K562 (cell line): ENCODE results near the gene TANGO6. TPM values are rescaled to one million over a fixed set of nuclear protein-coding genes. Genes with fewer than 3 reads are reported as not detected.

Source experiments
- BCOR ChIP-seq: fragments of 450-650 bp; IDR thresholded peaks from 2 replicates; pipeline ENCODE4 v1.6.1; 2016
- CHCHD3 ChIP-seq: fragments of 250-450 bp; sonication (Bioruptor Pico); IDR thresholded peaks from 2 replicates; pipeline ENCODE4 v2.1.2; 2022; ENCODE audit warnings: mild to moderate bottlenecking
- ESRRA ChIP-seq: fragments of 450-650 bp; IDR thresholded peaks from 2 replicates; pipeline ENCODE4 v1.6.1; 2014; ENCODE audit warnings: low read depth, mild to moderate bottlenecking, moderate library complexity, borderline replicate concordance
- HDAC1 ChIP-seq, 2 experiments: fragments of 450-650 bp; IDR thresholded peaks; 2 replicates each; pipeline ENCODE4 v1.6.1; 2016 to 2017; ENCODE audit warnings: inconsistent platforms in 1 of 2, mild to moderate bottlenecking in 1 of 2, moderate library complexity in 1 of 2
- HMGN3 ChIP-seq: IDR thresholded peaks from 2 replicates; pipeline ENCODE4 v1.6.1; 2011; ENCODE audit warnings: borderline replicate concordance, low read depth, mild to moderate bottlenecking, mixed read lengths, low read length; ENCODE audit not compliant: insufficient read length; ENCODE audit errors: extremely low read depth
- KAT8 ChIP-seq: fragments of 450-650 bp; IDR thresholded peaks from 2 replicates; pipeline ENCODE4 v1.6.1; 2016; ENCODE audit warnings: low read depth, mild to moderate bottlenecking
- KDM4B ChIP-seq, 2 experiments: fragments of 450-650 bp in 1 of 2; sonication (generic) in 1 of 2; IDR thresholded peaks; 2 replicates each; pipeline ENCODE4 v1.6.1; 2016 to 2017; ENCODE audit warnings: borderline replicate concordance in 2 of 2, antibody characterized with exemption in 1 of 2, low read depth in 1 of 2, mild to moderate bottlenecking in 1 of 2
- NFXL1 ChIP-seq: fragments of 450-650 bp; formaldehyde crosslinking; IDR thresholded peaks from 2 replicates; pipeline ENCODE4 v1.4.0; 2021; ENCODE audit warnings: mild to moderate bottlenecking
- NRF1 ChIP-seq, 2 experiments: fragments of 450-650 bp; IDR thresholded peaks in 1 of 2; conservative IDR thresholded peaks in 1 of 2; 2 replicates each; pipeline ENCODE4 v1.6.1; 2014; ENCODE audit warnings: mild to moderate bottlenecking in 2 of 2
- PPARD ChIP-seq: fragments of 250-450 bp; sonication (Bioruptor Pico); IDR thresholded peaks from 2 replicates; pipeline ENCODE4 v1.8.0; 2022; ENCODE audit warnings: inconsistent platforms, mild to moderate bottlenecking, moderate library complexity
- STAT5B ChIP-seq: fragments of 250-450 bp; sonication (Bioruptor Pico); IDR thresholded peaks from 2 replicates; pipeline ENCODE4 v1.8.0; 2021; ENCODE audit warnings: mild to moderate bottlenecking, inconsistent platforms
- ZNF121 ChIP-seq: sonication (generic); formaldehyde crosslinking; conservative IDR thresholded peaks from 2 replicates; pipeline ENCODE4 v1.8.0; 2022; ENCODE audit warnings: missing genetic modification reagents
- polyA plus RNA-seq, 8 experiments: library from polyadenylated mRNA; depleted of rRNA in 4 of 8; stranded (reverse) in 5 of 8; unstranded in 3 of 8; fragments of >200 nt; fragmentation: Nextera tagmentation in 2 of 8; fragmentation: Illumina TruSeq in 1 of 8; extraction: Ambion mirVana in 2 of 8; extraction: Trizol in 1 of 8; gene quantifications; 2 replicates each; pipeline versions ENCODE4 v1.2.1 to v1.2.3, GENCODE V29; 2011 to 2014; ENCODE audit warnings: inconsistent platforms in 1 of 8, missing spikeins in 1 of 8
- total RNA-seq, 7 experiments: library from RNA; depleted of rRNA in 6 of 7; stranded (reverse); fragments of >200 nt in 6 of 7; fragmentation: Illumina TruSeq in 2 of 7; extraction: Trizol in 2 of 7; gene quantifications; 2 replicates each; pipeline versions ENCODE4 v1.2.1 to v1.2.3, GENCODE V29; 2011 to 2021; ENCODE audit warnings: low replicate concordance in 1 of 7
- TF ChIP-seq, protein P1 (sequence below): sonication (generic); formaldehyde crosslinking; IDR thresholded peaks from 2 replicates; pipeline ENCODE4 v1.8.0; 2022; ENCODE audit warnings: missing genetic modification reagents, mild to moderate bottlenecking, borderline replicate concordance
- TF ChIP-seq, protein P2 (sequence below): conservative IDR thresholded peaks from 2 replicates; pipeline ENCODE4 v1.6.1; 2011; ENCODE audit warnings: low read depth, mild to moderate bottlenecking, low read length; ENCODE audit not compliant: control insufficient read depth
- TF ChIP-seq, protein P3 (sequence below): sonication (generic); formaldehyde crosslinking; IDR thresholded peaks from 2 replicates; pipeline ENCODE4 v1.8.0; 2022; ENCODE audit warnings: missing genetic modification reagents, mild to moderate bottlenecking, moderate library complexity, borderline replicate concordance
- TF ChIP-seq, protein P4 (sequence below): sonication (generic); formaldehyde crosslinking; IDR thresholded peaks from 2 replicates; pipeline ENCODE4 v1.8.0; 2022; ENCODE audit warnings: mild to moderate bottlenecking, low read depth, missing genetic modification reagents
- TF ChIP-seq, protein P5 (sequence below): fragments of 250-450 bp; sonication (Bioruptor Pico); IDR thresholded peaks from 2 replicates; pipeline ENCODE4 v1.5.0; 2020; ENCODE audit warnings: mild to moderate bottlenecking
- TF ChIP-seq, protein P6 (sequence below): fragments of 450-650 bp; formaldehyde crosslinking; IDR thresholded peaks from 2 replicates; pipeline ENCODE4 v1.4.0; 2022; ENCODE audit warnings: missing genetic modification characterization

TANGO6 gene
- total and polyA plus RNA-seq, 9 of the 15 experiments (the other 6 are each of a cell fraction or from before 2014, with no cell fraction given) = 1.6 to 15.2 (median 9.6) TPM

DNA sequence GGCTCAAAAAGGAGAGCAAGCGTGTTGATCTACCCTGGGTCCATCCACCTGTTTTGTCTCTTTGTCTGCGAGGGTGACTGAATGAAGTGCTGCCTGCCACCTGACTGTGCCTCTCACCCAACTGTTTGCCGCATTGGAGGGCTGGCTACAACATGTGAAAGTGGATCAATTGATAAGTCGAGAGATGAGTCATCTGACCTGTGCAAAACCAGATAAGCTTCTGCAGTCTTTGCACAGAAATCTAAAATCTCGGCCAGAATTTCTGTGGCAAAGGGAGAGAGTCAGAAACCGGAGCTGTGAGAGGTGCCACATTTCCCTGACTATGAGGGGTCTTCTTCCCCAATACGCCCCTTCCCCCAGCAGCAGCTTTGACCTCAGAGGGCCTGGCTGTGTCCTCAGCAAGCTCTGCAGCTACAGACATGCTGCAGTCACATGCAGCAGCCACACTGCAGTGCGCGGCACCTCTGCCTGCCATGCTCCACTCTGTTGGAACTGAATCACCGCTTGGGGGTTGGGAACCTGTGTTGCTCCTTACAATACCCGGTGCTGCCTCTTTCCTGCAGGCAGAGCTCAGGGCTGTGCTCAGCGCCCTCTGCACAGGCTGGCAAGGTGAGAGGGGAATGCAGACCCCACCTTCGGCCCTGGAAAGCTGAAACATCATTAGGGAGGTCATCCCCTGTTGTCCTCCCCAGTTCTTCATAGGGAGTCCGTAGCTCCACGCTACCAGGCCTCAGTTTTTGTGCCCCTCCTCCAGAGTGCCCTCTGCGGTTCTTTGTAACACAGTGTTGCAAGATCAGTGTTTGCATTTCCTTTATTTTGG lies 246.0 kb downstream of the TANGO6 start (continued):
- TF ChIP-seq, protein P1, sequence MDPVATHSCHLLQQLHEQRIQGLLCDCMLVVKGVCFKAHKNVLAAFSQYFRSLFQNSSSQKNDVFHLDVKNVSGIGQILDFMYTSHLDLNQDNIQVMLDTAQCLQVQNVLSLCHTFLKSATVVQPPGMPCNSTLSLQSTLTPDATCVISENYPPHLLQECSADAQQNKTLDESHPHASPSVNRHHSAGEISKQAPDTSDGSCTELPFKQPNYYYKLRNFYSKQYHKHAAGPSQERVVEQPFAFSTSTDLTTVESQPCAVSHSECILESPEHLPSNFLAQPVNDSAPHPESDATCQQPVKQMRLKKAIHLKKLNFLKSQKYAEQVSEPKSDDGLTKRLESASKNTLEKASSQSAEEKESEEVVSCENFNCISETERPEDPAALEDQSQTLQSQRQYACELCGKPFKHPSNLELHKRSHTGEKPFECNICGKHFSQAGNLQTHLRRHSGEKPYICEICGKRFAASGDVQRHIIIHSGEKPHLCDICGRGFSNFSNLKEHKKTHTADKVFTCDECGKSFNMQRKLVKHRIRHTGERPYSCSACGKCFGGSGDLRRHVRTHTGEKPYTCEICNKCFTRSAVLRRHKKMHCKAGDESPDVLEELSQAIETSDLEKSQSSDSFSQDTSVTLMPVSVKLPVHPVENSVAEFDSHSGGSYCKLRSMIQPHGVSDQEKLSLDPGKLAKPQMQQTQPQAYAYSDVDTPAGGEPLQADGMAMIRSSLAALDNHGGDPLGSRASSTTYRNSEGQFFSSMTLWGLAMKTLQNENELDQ = no peak
- TF ChIP-seq STAT5B (CRISPR knock-in tag) = no peak
- TF ChIP-seq, protein P2, sequence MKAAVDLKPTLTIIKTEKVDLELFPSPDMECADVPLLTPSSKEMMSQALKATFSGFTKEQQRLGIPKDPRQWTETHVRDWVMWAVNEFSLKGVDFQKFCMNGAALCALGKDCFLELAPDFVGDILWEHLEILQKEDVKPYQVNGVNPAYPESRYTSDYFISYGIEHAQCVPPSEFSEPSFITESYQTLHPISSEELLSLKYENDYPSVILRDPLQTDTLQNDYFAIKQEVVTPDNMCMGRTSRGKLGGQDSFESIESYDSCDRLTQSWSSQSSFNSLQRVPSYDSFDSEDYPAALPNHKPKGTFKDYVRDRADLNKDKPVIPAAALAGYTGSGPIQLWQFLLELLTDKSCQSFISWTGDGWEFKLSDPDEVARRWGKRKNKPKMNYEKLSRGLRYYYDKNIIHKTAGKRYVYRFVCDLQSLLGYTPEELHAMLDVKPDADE = no peak
- TF ChIP-seq NRF1 (conservative IDR thresholded peaks at IDR 0.05 in 1 of 2, IDR thresholded peaks at IDR 0.05 in 1 of 2) = no peak
- TF ChIP-seq, protein P3, sequence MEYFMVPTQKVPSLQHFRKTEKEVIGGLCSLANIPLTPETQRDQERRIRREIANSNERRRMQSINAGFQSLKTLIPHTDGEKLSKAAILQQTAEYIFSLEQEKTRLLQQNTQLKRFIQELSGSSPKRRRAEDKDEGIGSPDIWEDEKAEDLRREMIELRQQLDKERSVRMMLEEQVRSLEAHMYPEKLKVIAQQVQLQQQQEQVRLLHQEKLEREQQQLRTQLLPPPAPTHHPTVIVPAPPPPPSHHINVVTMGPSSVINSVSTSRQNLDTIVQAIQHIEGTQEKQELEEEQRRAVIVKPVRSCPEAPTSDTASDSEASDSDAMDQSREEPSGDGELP = peak; percentile 50; the same call in 1 of the 2 replicates
- TF ChIP-seq HMGN3 = peak; percentile 37
- TF ChIP-seq ESRRA = no peak
- no peak for TF ChIP-seq NFXL1 (CRISPR knock-in tag)
- TF ChIP-seq BCOR = no peak
- TF ChIP-seq CHCHD3 (CRISPR knock-in tag) = no peak
- TF ChIP-seq, protein P4, sequence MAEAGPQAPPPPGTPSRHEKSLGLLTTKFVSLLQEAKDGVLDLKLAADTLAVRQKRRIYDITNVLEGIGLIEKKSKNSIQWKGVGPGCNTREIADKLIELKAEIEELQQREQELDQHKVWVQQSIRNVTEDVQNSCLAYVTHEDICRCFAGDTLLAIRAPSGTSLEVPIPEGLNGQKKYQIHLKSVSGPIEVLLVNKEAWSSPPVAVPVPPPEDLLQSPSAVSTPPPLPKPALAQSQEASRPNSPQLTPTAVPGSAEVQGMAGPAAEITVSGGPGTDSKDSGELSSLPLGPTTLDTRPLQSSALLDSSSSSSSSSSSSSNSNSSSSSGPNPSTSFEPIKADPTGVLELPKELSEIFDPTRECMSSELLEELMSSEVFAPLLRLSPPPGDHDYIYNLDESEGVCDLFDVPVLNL = no peak
- no peak for TF ChIP-seq KAT8
- no peak for TF ChIP-seq KDM4B (IDR thresholded peaks at IDR 0.05; ENCODE audit: borderline replicate concordance in 2 of 2, low read depth in 1 of 2)
- TF ChIP-seq, protein P5, sequence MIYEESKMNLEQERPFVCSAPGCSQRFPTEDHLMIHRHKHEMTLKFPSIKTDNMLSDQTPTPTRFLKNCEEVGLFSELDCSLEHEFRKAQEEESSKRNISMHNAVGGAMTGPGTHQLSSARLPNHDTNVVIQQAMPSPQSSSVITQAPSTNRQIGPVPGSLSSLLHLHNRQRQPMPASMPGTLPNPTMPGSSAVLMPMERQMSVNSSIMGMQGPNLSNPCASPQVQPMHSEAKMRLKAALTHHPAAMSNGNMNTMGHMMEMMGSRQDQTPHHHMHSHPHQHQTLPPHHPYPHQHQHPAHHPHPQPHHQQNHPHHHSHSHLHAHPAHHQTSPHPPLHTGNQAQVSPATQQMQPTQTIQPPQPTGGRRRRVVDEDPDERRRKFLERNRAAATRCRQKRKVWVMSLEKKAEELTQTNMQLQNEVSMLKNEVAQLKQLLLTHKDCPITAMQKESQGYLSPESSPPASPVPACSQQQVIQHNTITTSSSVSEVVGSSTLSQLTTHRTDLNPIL (CRISPR knock-in tag) = no peak
- TF ChIP-seq PPARD (CRISPR knock-in tag) = no peak
- TF ChIP-seq ZNF121 (CRISPR knock-in tag) = no peak
- TF ChIP-seq HDAC1 (IDR thresholded peaks at IDR 0.05) = peak in 1 of 2 experiments; percentile 30; a peak in 1 of 4 replicates
- TF ChIP-seq, protein P6, sequence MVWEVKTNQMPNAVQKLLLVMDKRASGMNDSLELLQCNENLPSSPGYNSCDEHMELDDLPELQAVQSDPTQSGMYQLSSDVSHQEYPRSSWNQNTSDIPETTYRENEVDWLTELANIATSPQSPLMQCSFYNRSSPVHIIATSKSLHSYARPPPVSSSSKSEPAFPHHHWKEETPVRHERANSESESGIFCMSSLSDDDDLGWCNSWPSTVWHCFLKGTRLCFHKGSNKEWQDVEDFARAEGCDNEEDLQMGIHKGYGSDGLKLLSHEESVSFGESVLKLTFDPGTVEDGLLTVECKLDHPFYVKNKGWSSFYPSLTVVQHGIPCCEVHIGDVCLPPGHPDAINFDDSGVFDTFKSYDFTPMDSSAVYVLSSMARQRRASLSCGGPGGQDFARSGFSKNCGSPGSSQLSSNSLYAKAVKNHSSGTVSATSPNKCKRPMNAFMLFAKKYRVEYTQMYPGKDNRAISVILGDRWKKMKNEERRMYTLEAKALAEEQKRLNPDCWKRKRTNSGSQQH (CRISPR knock-in tag) = no peak
